ENCODE measurements around the gene PCDHB16.

GRCh38 chr5:141182248-141182647 is at the start of gene PCDHB16:
- peak; percentile 40; the same call in 1 of the 2 replicates for TF ChIP-seq CTCF (conservative IDR thresholded peaks at IDR 0.05)
- no peak for TF ChIP-seq EZH2 (IDR thresholded peaks at IDR 0.05; ENCODE audit: low read depth)

Data from PC-9 (cell line).